Stimulated activated CD4-positive, alpha-beta T cell treated with anti-CD3 and anti-CD28 coated beads, Interleukin-4, amount 100 ng/mL, for 4 hours (primary cell): Measurements from ENCODE around the gene RTL1.

ENCODE experiments used
- DNase-seq, 2 experiments: peaks; one replicate each; pipeline ENCODE4 v3.0.0-alpha.2; 2020

Gene RTL1

DNA sequence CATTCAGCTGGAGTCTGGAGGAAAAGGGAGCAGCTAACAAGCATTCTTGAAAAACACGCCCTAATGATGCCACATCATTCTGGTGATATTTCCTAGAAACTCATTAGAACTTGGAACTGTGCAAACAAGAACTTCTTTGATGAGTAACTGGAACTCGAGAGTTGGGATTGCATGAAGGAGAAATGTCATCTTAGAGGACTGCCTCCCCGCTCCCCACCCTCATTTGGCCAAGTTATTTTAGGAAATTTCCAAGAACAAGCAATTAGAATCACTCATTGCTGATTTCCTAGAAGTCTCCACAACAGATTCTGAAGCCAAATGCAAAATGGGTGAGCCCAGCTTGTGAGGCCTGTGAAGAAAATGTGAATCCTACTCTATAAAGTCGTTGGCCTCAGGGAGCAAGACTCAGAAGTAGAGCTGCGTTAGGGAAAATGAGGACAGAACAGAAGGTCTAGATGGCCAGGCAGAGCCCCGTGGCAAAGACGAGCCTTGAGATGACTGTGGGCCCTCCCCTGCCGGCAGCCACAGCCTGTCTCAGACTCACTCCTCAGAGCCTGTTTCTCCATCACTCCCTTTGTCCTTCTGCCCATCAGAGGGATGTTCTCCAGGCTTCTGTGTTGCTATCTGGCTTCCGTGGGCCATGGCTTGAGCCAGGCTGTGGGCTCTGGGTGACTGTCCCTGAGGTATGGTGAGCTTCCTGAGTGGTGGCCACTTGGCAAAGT, 38.4 kb downstream of the RTL1 start:
- DNase-seq = no peak

- DNase-seq = no peak
Observed at GRCh38 chr14:100864206-100864605, 39.3 kb downstream of the RTL1 start.

DNA sequence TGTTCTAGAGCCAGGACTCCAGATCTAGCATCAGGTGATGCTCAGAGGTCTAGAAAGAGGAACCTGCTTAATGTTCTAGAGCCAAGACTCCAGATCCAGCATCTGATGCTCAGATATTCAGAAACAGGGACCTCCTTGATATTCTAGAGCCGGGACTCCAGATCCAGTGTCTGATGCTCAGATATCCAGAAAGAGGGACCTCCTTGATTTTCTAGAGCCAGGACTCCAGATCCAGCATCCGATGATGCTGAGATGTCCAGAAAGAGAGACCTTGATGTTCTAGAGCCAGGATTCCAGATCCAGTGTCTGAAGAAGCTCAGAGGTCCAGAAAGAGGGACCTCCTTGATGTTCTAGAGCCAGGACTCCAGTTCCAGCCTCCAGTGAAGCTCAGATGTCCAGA, 40.7 kb downstream of the RTL1 start:
- no peak for DNase-seq

DNA sequence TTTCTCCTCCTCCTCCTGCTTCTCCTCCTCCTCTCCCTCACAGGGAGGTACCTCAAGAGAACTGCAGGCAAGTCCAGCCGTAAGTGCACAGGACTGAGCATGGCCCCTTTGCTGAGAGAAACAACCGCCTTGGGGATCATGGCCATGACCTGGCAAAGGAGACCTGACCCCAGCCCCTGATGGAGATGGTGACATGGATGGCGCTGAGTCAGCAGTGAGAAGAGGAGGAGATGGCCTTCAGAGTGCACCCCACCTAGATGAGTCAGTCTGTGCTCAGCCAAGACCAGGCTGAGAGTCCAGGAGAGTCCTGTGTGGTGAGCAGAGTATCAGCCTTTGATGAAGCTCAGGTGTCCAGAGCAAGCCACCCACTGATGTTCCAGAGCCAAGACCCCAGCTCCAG, 41.2 kb downstream of the RTL1 start:
- no peak for DNase-seq

DNA sequence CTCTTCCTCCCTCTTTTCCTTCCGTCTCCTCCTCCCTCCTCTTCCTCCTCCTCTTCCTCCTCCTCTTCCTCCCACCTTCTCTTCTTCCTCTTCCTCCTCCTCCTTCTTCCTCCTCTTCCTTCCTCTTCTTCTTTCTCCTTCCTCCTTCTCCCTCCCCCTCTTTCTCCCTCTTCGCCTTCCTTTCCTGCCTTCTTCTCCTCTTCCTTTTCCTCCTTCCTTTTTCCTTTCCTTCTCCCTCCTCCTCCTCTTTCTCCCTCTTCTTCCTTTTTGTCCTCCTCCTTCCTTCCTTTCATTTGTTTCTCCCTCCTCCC, 41.6 kb downstream of the RTL1 start:
- DNase-seq = no peak

- no peak for DNase-seq
Observed at GRCh38 chr14:100861188-100861936, 42.2 kb downstream of the RTL1 start.

- no peak for DNase-seq
Observed at GRCh38 chr14:100860556-100861187, 42.9 kb downstream of the RTL1 start.

- no peak for DNase-seq
Observed at GRCh38 chr14:100859781-100860180, 43.7 kb downstream of the RTL1 start.

- DNase-seq = no peak
Observed at GRCh38 chr14:100858838-100859220, 44.7 kb downstream of the RTL1 start.

- no peak for DNase-seq
Observed at GRCh38 chr14:100857923-100858837, 45.3 kb downstream of the RTL1 start.

DNA sequence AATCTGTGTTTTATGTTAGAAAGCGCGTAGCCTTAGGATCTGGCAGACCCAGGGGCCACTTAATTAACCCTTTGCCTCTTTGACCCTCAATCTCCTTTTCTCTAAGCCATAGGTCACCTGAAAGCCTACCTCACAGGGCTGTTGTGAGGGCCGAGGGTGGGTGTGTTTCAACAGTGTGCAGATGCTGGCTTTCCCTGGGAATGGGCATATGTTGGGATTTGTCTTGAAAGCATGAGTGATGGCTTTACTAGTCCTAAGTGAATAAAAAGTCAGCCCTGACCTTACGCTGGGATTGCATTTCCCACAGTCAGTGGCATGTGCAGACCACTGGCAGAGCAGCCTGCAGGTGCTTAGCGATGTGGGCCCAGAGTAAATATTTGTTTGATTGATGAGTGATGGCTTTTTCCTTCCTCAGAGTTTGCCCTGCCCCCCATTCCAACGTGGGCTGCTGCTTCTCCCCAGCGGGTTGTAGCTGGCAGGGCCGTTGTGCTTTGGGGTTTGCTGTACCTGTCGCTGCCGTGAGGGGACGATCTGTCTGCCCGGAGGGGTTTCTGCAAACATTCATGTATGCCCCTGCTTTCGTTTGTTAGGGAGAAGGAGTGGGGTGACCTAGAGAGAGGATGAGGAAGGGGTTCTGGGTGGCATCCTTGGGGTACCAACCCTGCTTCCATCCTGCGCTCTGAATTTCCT, 46.1 kb downstream of the RTL1 start:
- no peak for DNase-seq

DNA sequence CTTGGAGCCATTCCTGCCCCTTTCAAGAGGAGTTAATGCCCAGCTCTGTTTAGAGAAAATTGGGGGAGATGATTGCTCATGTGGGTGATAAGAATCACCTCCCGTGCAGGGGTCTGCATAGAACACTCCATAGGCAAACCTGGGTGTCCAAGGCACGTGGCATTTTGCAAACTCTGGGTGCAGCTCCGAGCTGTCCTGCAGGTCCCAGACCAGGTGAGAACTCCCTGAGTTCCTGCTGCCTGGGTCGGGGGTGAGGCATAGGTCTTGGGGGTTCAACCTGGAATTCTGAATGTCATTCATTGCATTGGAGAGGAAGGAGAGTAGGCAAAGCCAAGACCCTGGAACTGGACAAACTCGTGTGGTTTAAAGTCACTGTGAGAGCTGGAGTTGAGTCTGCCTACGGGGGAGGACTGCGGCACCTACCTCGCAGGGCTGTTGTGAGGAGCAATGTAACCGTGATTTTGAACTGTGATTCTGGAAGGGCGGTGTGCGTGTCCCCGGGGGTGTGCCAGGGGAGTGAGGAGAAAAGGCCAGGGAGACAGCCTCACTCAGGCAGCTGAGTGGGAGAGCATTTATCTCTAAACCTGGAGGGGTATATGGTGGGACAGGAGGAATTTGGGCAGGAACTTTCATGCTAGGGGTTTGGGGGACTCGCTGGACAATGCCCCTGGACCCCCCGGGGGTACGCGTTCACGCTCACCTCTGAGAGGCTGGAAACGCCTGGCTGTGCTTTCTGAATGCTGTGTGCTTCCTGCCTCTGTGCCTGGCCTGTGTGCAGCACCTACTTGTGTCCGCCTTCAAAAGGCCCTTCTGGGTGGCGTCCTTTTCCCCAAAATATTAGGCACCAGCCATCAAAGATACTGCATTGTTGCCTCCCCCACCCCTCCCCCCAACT, 47.2 kb downstream of the RTL1 start:
- DNase-seq = no peak

- no peak for DNase-seq
Observed at GRCh38 chr14:100855256-100855930, 48.1 kb downstream of the RTL1 start.

DNA sequence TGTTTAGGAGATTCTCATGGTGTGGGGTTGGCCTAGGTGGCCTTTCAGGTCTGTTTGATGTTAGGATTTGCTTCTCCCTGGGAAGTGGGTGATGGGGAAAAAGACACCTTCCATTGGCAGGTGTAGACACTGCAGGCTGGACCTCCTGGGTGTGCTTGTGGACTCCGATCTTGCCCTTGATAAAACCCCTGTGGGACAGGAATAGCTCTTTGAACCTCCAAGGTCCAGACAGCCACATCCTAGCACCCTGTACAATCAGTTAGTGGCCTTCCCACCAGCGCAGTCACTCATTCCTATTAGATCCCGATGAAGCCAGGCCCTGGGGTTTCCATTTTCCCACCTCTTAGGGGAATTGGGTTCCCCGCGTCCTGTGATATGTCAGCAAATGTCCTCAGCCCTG, 49.1 kb downstream of the RTL1 start:
- no peak for DNase-seq

GRCh38 chr14:100851946-100852620, 51.4 kb downstream of the RTL1 start:
- no peak for DNase-seq

GRCh38 chr14:100851586-100851916, 52.0 kb downstream of the RTL1 start:
- DNase-seq = no peak

GRCh38 chr14:100850841-100851585, 52.5 kb downstream of the RTL1 start:
- DNase-seq = peak; percentile 68 to 79

GRCh38 chr14:100849115-100849781, 54.3 kb downstream of the RTL1 start:
- no peak for DNase-seq

GRCh38 chr14:100846309-100846859, 57.1 kb downstream of the RTL1 start:
- DNase-seq = no peak
